WTC11 (cell line): Measurements from ENCODE around the gene CAMK2B. TPM values are rescaled to one million over a fixed set of nuclear protein-coding genes. Genes with fewer than 3 reads are reported as not detected.

Experiments
- ATAC-seq: fragments of 200-7000 bp; cut with Tn5 transposase; 2 replicates; pipeline ENCODE4 v1.10.0; 2021; ENCODE audit warnings: mild to moderate bottlenecking, moderate library complexity
- CTCF ChIA-PET: fragments of 300-600 bp; sonication (Branson Sonifier 250); formaldehyde crosslinking; loops from one replicate; lab custom pipeline; 2021; ENCODE audit warnings: antibody characterized with exemption; lab: Charles Lee
- POLR2A ChIA-PET: fragments of 350-600 bp; sonication (Branson Sonifier 250); formaldehyde crosslinking; loops from one replicate; lab custom pipeline; 2021; ENCODE audit warnings: antibody characterized with exemption; lab: Charles Lee
- DNase-seq: peaks from one replicate; pipeline ENCODE4 v3.0.0; 2021; ENCODE audit warnings: low spot score
- H3K27ac Mint-ChIP-seq: 2 replicates; pipeline ENCODE4 v1.8.0; 2021; ENCODE audit warnings: mixed read lengths
- H3K27me3 Mint-ChIP-seq: 2 replicates; pipeline ENCODE4 v1.8.0; 2021; ENCODE audit warnings: low read depth, mild to moderate bottlenecking, moderate library complexity, mixed read lengths
- H3K36me3 Mint-ChIP-seq: 2 replicates; pipeline ENCODE4 v1.8.0; 2021; ENCODE audit warnings: mixed read lengths
- H3K4me1 Mint-ChIP-seq: 2 replicates; pipeline ENCODE4 v1.8.0; 2022; ENCODE audit warnings: mixed read lengths
- H3K4me3 Mint-ChIP-seq: 2 replicates; pipeline ENCODE4 v1.8.0; 2021; ENCODE audit warnings: mild to moderate bottlenecking, moderate library complexity, mixed read lengths
- H3K9me3 Mint-ChIP-seq: 2 replicates; pipeline ENCODE4 v1.8.0; 2021; ENCODE audit warnings: mixed read lengths
- CREM ChIP-seq: sonication (generic); formaldehyde crosslinking; IDR thresholded peaks from 2 replicates; pipeline ENCODE4 v1.8.1; 2022; ENCODE audit warnings: mild to moderate bottlenecking, missing genetic modification reagents, moderate library complexity
- GABPB1 ChIP-seq: sonication (generic); formaldehyde crosslinking; IDR thresholded peaks from 2 replicates; pipeline ENCODE4 v1.8.1; 2023; ENCODE audit warnings: mild to moderate bottlenecking, missing genetic modification reagents
- GRHL2 ChIP-seq: fragments of 250-450 bp; sonication (Bioruptor Pico); IDR thresholded peaks from 2 replicates; pipeline ENCODE4 v1.8.0; 2022; ENCODE audit warnings: mild to moderate bottlenecking, moderate library complexity; ENCODE audit not compliant: insufficient replicate concordance, severe bottlenecking
- IRF2 ChIP-seq: sonication (generic); formaldehyde crosslinking; IDR thresholded peaks from 2 replicates; pipeline ENCODE4 v1.8.0; 2022; ENCODE audit warnings: low read depth, missing genetic modification reagents, borderline replicate concordance
- JUN ChIP-seq: sonication (generic); formaldehyde crosslinking; IDR thresholded peaks from 2 replicates; pipeline ENCODE4 v1.8.0; 2023; ENCODE audit warnings: mild to moderate bottlenecking, missing genetic modification reagents
- MAX ChIP-seq: sonication (generic); formaldehyde crosslinking; IDR thresholded peaks from 2 replicates; pipeline ENCODE4 v1.8.0; 2022; ENCODE audit warnings: mild to moderate bottlenecking, missing genetic modification reagents
- NFATC4 ChIP-seq: fragments of 250-450 bp; sonication (Bioruptor Pico); IDR thresholded peaks from 2 replicates; pipeline ENCODE4 v1.9.0; 2021; ENCODE audit warnings: mild to moderate bottlenecking
- NFE2L1 ChIP-seq: sonication (generic); formaldehyde crosslinking; IDR thresholded peaks from 2 replicates; pipeline ENCODE4 v1.8.1; 2023; ENCODE audit warnings: missing genetic modification reagents
- NR1H2 ChIP-seq: sonication (generic); formaldehyde crosslinking; IDR thresholded peaks from 2 replicates; pipeline ENCODE4 v1.9.0; 2021; ENCODE audit warnings: mild to moderate bottlenecking, moderate library complexity, missing genetic modification reagents
- NR3C1 ChIP-seq: sonication (generic); formaldehyde crosslinking; conservative IDR thresholded peaks from 2 replicates; pipeline ENCODE4 v1.8.1; 2023; ENCODE audit warnings: low read depth, mild to moderate bottlenecking, missing genetic modification reagents
- SP1 ChIP-seq: sonication (generic); formaldehyde crosslinking; conservative IDR thresholded peaks from 2 replicates; pipeline ENCODE4 v1.8.1; 2022; ENCODE audit warnings: missing genetic modification reagents
- TEAD1 ChIP-seq: sonication (generic); formaldehyde crosslinking; IDR thresholded peaks from 2 replicates; pipeline ENCODE4 v1.8.0; 2022; ENCODE audit warnings: mild to moderate bottlenecking, missing genetic modification reagents
- ZNF219 ChIP-seq: sonication (generic); formaldehyde crosslinking; IDR thresholded peaks from 2 replicates; pipeline ENCODE4 v1.8.0; 2023; ENCODE audit warnings: missing genetic modification reagents, mild to moderate bottlenecking, borderline replicate concordance
- ZNF317 ChIP-seq: sonication (generic); formaldehyde crosslinking; IDR thresholded peaks from 2 replicates; pipeline ENCODE4 v1.8.1; 2023; ENCODE audit warnings: low read depth, mild to moderate bottlenecking, moderate library complexity, missing genetic modification reagents, borderline replicate concordance
- ZNF423 ChIP-seq: fragments of 250-450 bp; sonication (Bioruptor Pico); IDR thresholded peaks from 2 replicates; pipeline ENCODE4 v2.1.2; 2022; ENCODE audit warnings: mild to moderate bottlenecking, moderate library complexity
- total RNA-seq: library from RNA; stranded (reverse); gene quantifications from 3 replicates; pipeline ENCODE4 v1.2.3, GENCODE V29; 2021
- TF ChIP-seq, protein P1 (sequence below): fragments of 250-450 bp; sonication (Bioruptor Pico); conservative IDR thresholded peaks from 2 replicates; pipeline ENCODE4 v1.9.0; 2021; ENCODE audit warnings: mild to moderate bottlenecking
- TF ChIP-seq, protein P2 (sequence below): sonication (generic); formaldehyde crosslinking; IDR thresholded peaks from 2 replicates; pipeline ENCODE4 v1.8.1; 2022; ENCODE audit warnings: mild to moderate bottlenecking, moderate library complexity, missing genetic modification reagents
- TF ChIP-seq, protein P3 (sequence below): sonication (generic); formaldehyde crosslinking; IDR thresholded peaks from 2 replicates; pipeline ENCODE4 v1.8.0; 2022; ENCODE audit warnings: mild to moderate bottlenecking, missing genetic modification reagents
- TF ChIP-seq, protein P4 (sequence below): sonication (generic); formaldehyde crosslinking; IDR thresholded peaks from 2 replicates; pipeline ENCODE4 v1.8.0; 2022; ENCODE audit warnings: mild to moderate bottlenecking, missing genetic modification reagents

Gene CAMK2B
- total RNA-seq, 1 experiment from 2014 or later: 0.44 TPM

- no peaks in the 10 kb centered on the region for H3K4me1 Mint-ChIP-seq
- H3K9me3 Mint-ChIP-seq: no peaks in the 10 kb centered on the region
- no peaks in the 10 kb centered on the region for H3K36me3 Mint-ChIP-seq
- ChIA-PET CTCF (no interaction called here), POLR2A (no interaction called here)
- no peak overlapping the region for H3K27ac Mint-ChIP-seq
- ATAC-seq (no peak), DNase-seq (no peak)
- no peak overlapping the region for H3K4me3 Mint-ChIP-seq
- TF ChIP-seq, protein P1, sequence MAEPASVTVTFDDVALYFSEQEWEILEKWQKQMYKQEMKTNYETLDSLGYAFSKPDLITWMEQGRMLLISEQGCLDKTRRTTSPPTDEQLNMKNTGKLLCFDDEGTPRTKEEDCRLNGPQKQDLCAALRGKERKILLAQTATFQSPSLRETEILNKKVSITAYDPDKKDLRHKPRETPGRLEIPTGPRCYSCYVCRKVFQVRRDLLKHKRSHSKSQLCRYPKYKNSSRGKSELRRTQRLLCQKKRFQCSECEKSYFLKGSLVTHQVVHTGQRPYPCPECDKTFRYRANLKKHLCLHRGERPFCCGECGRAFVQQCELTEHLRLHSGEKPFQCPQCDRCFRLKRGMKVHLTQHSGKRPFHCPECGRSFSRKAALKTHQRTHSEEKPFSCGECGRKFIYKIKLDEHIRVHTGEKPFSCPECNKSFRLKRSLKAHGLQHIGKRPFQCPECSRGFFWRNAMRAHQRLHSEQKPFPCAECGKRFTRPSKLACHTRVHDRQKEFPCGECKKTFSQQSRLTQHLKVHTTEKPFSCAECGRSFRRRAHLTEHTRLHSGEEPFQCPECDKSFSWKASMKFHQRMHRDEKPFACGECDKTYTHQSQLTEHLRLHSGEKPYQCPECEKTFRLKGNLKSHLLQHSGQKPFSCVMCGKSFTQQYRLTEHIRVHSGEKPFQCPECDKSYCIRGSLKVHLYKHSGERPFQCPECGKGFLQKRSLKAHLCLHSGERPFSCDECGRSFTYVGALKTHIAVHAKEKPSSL (CRISPR knock-in tag): no peak
- no peak for TF ChIP-seq NFATC4
- peaks cover 22% of the 10 kb centered on the region for H3K27me3 Mint-ChIP-seq
Measured at GRCh38 chr7:44318332-44318731, 7.1 kb downstream of the CAMK2B start.

DNA sequence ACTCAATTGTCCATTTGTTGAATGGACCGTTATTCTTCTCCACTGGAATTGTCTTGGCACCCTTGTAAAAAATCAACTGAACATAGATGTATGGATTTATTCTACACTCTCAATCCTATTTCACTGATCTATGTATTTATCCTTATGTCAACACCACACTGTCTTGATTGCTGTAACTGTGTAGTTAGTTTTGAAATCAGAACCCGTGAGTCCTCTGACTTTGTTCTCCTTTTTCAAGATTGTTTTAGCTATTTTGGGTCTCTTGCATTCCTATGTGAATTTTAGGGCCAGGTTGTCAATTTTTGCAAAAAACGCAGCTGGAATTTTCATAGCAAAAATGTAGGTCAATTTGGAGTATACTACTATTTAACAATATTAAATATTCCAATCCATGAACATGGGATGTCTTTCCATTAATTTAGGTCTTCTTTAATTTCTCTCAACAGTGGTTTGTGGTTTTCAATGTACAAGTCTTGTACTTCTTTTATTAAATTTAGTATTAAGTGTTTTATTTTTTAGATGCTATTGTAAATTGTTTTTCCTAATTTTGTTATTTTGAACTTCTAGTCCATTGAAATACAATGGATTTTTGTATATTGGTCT lies 10.0 kb downstream of the CAMK2B start:
- Mint-ChIP-seq H3K4me3 (no peak overlapping the region), H3K4me1 (no peaks in the 10 kb centered on the region), H3K36me3 (no peaks in the 10 kb centered on the region), H3K27ac (no peak overlapping the region), H3K27me3 (peaks cover 18% of the 10 kb centered on the region), H3K9me3 (no peaks in the 10 kb centered on the region)
- POLR2A ChIA-PET: interaction anchor here (0.6 kb wide), 1 partner anchor 418 kb away, joined by 4 read pairs; no protein-coding TSS in a partner anchor
- CTCF ChIA-PET: no interaction called here
- no peak for TF ChIP-seq TEAD1 (CRISPR knock-in tag)
- TF ChIP-seq, protein P2, sequence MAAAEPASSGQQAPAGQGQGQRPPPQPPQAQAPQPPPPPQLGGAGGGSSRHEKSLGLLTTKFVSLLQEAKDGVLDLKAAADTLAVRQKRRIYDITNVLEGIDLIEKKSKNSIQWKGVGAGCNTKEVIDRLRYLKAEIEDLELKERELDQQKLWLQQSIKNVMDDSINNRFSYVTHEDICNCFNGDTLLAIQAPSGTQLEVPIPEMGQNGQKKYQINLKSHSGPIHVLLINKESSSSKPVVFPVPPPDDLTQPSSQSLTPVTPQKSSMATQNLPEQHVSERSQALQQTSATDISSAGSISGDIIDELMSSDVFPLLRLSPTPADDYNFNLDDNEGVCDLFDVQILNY (CRISPR knock-in tag): no peak
- ATAC-seq (no peak), DNase-seq (no peak)

DNA sequence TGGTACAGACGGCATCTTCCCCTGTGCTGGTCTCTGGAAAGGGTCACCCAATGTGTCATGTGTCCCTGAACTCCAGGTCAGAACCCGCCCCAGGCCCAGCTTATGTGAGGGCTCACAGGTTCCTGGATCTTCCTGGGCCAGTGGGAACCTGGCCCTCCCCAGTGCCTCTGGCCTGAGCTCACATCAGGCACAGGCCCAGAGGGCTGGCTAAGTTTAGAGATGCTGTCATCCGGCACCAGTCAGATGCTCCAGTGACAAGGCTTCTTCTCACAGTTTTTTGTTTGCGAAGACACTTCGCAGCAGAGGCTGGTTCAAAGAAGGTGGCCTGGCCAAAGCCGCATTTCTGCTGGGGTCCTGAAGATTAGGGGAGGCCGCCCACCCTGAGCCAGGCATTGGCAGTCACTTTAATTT lies 11.8 kb downstream of the CAMK2B start:
- H3K4me3 Mint-ChIP-seq: no peak overlapping the region
- peaks cover 36% of the 10 kb centered on the region for H3K27me3 Mint-ChIP-seq
- no peak for TF ChIP-seq IRF2
- no peak for TF ChIP-seq GRHL2 (CRISPR knock-in tag)
- TF ChIP-seq SP1: no peak
- no peak for TF ChIP-seq NFE2L1 (CRISPR knock-in tag)
- TF ChIP-seq NR3C1 (CRISPR knock-in tag): no peak
- TF ChIP-seq JUN: no peak
- no peak for TF ChIP-seq ZNF423 (CRISPR knock-in tag)
- no peak for TF ChIP-seq CREM (CRISPR knock-in tag)
- TF ChIP-seq MAX (CRISPR knock-in tag): no peak
- POLR2A ChIA-PET: no interaction called here
- ATAC-seq (no peak), DNase-seq (no peak)
- CTCF ChIA-PET: interaction anchor here (1.5 kb wide), 1 partner anchor 73 kb away, joined by 3 read pairs; no protein-coding TSS in a partner anchor
- H3K4me1 Mint-ChIP-seq: peaks cover 4% of the 10 kb centered on the region; the same call in 1 of the 2 replicates
- no peak overlapping the region for H3K27ac Mint-ChIP-seq
- H3K36me3 Mint-ChIP-seq: no peaks in the 10 kb centered on the region
- no peaks in the 10 kb centered on the region for H3K9me3 Mint-ChIP-seq

- no peak for DNase-seq
- ChIA-PET POLR2A (no interaction called here), CTCF (no interaction called here)
- ATAC-seq: no peak
- no peaks in the 10 kb centered on the region for H3K9me3 Mint-ChIP-seq
- H3K4me1 Mint-ChIP-seq: peaks cover 4% of the 10 kb centered on the region; the same call in 1 of the 2 replicates
- H3K27ac Mint-ChIP-seq: no peak overlapping the region
- H3K36me3 Mint-ChIP-seq: no peaks in the 10 kb centered on the region
- peaks cover 42% of the 10 kb centered on the region for H3K27me3 Mint-ChIP-seq
- no peak overlapping the region for H3K4me3 Mint-ChIP-seq
- TF ChIP-seq ZNF219 (CRISPR knock-in tag) (no peak), ZNF317 (CRISPR knock-in tag) (no peak), NR1H2 (CRISPR knock-in tag) (no peak), CREM (CRISPR knock-in tag) (no peak), GABPB1 (CRISPR knock-in tag) (no peak), ZNF423 (CRISPR knock-in tag) (no peak)
- TF ChIP-seq, protein P3, sequence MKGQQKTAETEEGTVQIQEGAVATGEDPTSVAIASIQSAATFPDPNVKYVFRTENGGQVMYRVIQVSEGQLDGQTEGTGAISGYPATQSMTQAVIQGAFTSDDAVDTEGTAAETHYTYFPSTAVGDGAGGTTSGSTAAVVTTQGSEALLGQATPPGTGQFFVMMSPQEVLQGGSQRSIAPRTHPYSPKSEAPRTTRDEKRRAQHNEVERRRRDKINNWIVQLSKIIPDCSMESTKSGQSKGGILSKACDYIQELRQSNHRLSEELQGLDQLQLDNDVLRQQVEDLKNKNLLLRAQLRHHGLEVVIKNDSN: no peak
- TF ChIP-seq, protein P4, sequence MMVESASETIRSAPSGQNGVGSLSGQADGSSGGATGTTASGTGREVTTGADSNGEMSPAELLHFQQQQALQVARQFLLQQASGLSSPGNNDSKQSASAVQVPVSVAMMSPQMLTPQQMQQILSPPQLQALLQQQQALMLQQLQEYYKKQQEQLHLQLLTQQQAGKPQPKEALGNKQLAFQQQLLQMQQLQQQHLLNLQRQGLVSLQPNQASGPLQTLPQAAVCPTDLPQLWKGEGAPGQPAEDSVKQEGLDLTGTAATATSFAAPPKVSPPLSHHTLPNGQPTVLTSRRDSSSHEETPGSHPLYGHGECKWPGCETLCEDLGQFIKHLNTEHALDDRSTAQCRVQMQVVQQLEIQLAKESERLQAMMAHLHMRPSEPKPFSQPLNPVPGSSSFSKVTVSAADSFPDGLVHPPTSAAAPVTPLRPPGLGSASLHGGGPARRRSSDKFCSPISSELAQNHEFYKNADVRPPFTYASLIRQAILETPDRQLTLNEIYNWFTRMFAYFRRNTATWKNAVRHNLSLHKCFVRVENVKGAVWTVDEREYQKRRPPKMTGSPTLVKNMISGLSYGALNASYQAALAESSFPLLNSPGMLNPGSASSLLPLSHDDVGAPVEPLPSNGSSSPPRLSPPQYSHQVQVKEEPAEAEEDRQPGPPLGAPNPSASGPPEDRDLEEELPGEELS (CRISPR knock-in tag): no peak
- TF ChIP-seq, protein P2 (CRISPR knock-in tag): no peak
Measured at GRCh38 chr7:44313016-44313415, 12.4 kb downstream of the CAMK2B start.
